Renal cortex interstitium (tissue), 11 donors: ENCODE results near the gene PACSIN2. TPM values are rescaled to one million over a fixed set of nuclear protein-coding genes. Genes with fewer than 3 reads are reported as not detected.

Source experiments
- DNase-seq, 11 donors: peaks; one replicate each; pipeline ENCODE4 v3.0.0-alpha.2; 2013; ENCODE audit warnings: low read depth in 9 of 11, low spot score in 4 of 11; ENCODE audit errors: extremely low read depth in 1 of 11
- polyA plus RNA-seq, 3 donors: library from polyadenylated mRNA; unstranded; fragments of 120-200 nt; gene quantifications; one replicate each; pipeline ENCODE4 v1.2.1, GENCODE V29; 2013; ENCODE audit not compliant: insufficient read length in 3 of 3

The PACSIN2 gene
- polyA plus RNA-seq, 3 donors = 62.5 to 72.4 (median 69.1) TPM

GRCh38 chr22:42868751-42869251, 146.1 kb downstream of the PACSIN2 start:
- no peak for DNase-seq

GRCh38 chr22:42866100-42866499, 148.8 kb downstream of the PACSIN2 start:
- no peak for DNase-seq

GRCh38 chr22:42865536-42865935, 149.4 kb downstream of the PACSIN2 start:
- DNase-seq = no peak

- DNase-seq = no peak
These were observed 151.5 kb downstream of the PACSIN2 start for GRCh38 chr22:42863349-42863961.

GRCh38 chr22:42862045-42862734, 152.8 kb downstream of the PACSIN2 start:
- DNase-seq = no peak

- DNase-seq = no peak
These were observed 154.0 kb downstream of the PACSIN2 start for GRCh38 chr22:42860968-42861367.

GRCh38 chr22:42857845-42858481, 157.0 kb downstream of the PACSIN2 start:
- DNase-seq = no peak

- peak; percentile 85 to 95 (median 91) for DNase-seq
These were observed 157.9 kb downstream of the PACSIN2 start, which contains the start of gene ARFGAP3 for GRCh38 chr22:42856865-42857704. Gene ARFGAP3, minus strand, starts transcription at chr22:42857273. Its CDS starts 91 bp downstream, at chr22:42857182.

GRCh38 chr22:42856179-42856864, 158.6 kb downstream of the PACSIN2 start:
- DNase-seq = peak in 9 of 11 donors; percentile 17 to 49 (median 30)

GRCh38 chr22:42855721-42856120, 159.2 kb downstream of the PACSIN2 start:
- no peak for DNase-seq

GRCh38 chr22:42855211-42855610, 159.7 kb downstream of the PACSIN2 start:
- no peak for DNase-seq

GRCh38 chr22:42848941-42849550, 165.9 kb downstream of the PACSIN2 start:
- DNase-seq = no peak

GRCh38 chr22:42847110-42847509, 167.8 kb downstream of the PACSIN2 start:
- no peak for DNase-seq

- DNase-seq = no peak
These were observed 170.2 kb downstream of the PACSIN2 start for GRCh38 chr22:42844756-42845155.

- DNase-seq = no peak
These were observed 172.1 kb downstream of the PACSIN2 start for GRCh38 chr22:42842658-42843370.

- no peak for DNase-seq
These were observed 173.5 kb downstream of the PACSIN2 start for GRCh38 chr22:42841444-42841843.

GRCh38 chr22:42837556-42837955, 177.4 kb downstream of the PACSIN2 start:
- no peak for DNase-seq

GRCh38 chr22:42836026-42836425, 178.9 kb downstream of the PACSIN2 start:
- no peak for DNase-seq
